Panc1 (cell line): ENCODE data around the gene GNAT1. TPM values are rescaled to one million over a fixed set of nuclear protein-coding genes. Genes with fewer than 3 reads are reported as not detected.
"Not testable (repeated sequence)": the region's sequence is repeated elsewhere in the genome, so short reads cannot be mapped to it uniquely, and the experiment has no call there.

ENCODE experiments used
- ATAC-seq: fragments of 200-7000 bp; cut with Tn5 transposase; 2 replicates; pipeline ENCODE4 v1.9.1; 2020; ENCODE audit warnings: mild to moderate bottlenecking, moderate library complexity
- BruUV-seq: library from RNA; stranded (reverse); fragments of 400-500 nt; replicated peaks from 2 replicates; lab custom pipeline; 2021; lab: Mats Ljungman, UMichigan
- CTCF ChIA-PET: fragments of 300-600 bp; sonication (Branson Sonifier 250); formaldehyde crosslinking; loops from one replicate; lab custom pipeline; 2022; ENCODE audit warnings: antibody characterized with exemption; lab: Charles Lee
- POLR2A ChIA-PET: fragments of 300-600 bp; sonication (Branson Sonifier 250); formaldehyde crosslinking; loops from one replicate; lab custom pipeline; 2022; ENCODE audit warnings: antibody characterized with exemption; lab: Charles Lee
- DNase-seq: peaks from one replicate; pipeline ENCODE4 v3.0.0-alpha.2; 2010; ENCODE audit warnings: low read depth, low spot score
- H3K27ac ChIP-seq: 2 replicates; pipeline ENCODE4 v1.5.1; 2011; ENCODE audit warnings: mild to moderate bottlenecking, low read length, inconsistent platforms
- H3K27me3 ChIP-seq: fragments of 200-500 bp; sonication (Bioruptor generic); 2 replicates; pipeline ENCODE4 v1.6.0; 2014; ENCODE audit warnings: low read length, inconsistent platforms; ENCODE audit not compliant: control insufficient read depth, insufficient read depth
- H3K36me3 ChIP-seq: fragments of 200-500 bp; sonication (Bioruptor generic); 2 replicates; pipeline ENCODE4 v1.5.1; 2014; ENCODE audit warnings: inconsistent platforms, mild to moderate bottlenecking, low read length, moderate library complexity; ENCODE audit not compliant: control insufficient read depth, insufficient read depth
- H3K4me1 ChIP-seq: 2 replicates; pipeline ENCODE4 v1.5.1; 2011; ENCODE audit warnings: inconsistent platforms, mild to moderate bottlenecking, low read length, moderate library complexity; ENCODE audit not compliant: control insufficient read depth, insufficient read depth
- H3K4me3 ChIP-seq, 2 experiments: 2 replicates each; pipeline ENCODE4 v1.5.1; 2011 to 2012; ENCODE audit warnings: low read depth in 2 of 2, low read length in 2 of 2, mild to moderate bottlenecking in 2 of 2, inconsistent platforms in 1 of 2, moderate library complexity in 1 of 2
- H3K9me3 ChIP-seq: fragments of 200-500 bp; sonication (Bioruptor generic); 2 replicates; pipeline ENCODE4 v1.5.1; 2014; ENCODE audit warnings: low read depth, mild to moderate bottlenecking, inconsistent platforms, low read length, moderate library complexity; ENCODE audit not compliant: control insufficient read depth, insufficient read depth
- CTCF ChIP-seq: fragments of 450-650 bp; IDR thresholded peaks from 2 replicates; pipeline ENCODE4 v1.5.1; 2017; ENCODE audit warnings: mild to moderate bottlenecking
- POLR2AphosphoS5 ChIP-seq: IDR thresholded peaks from 2 replicates; pipeline ENCODE4 v1.6.1; 2012; ENCODE audit warnings: mild to moderate bottlenecking, low read depth, low read length, moderate library complexity
- REST ChIP-seq, 2 experiments: IDR thresholded peaks; 2 replicates each; pipeline ENCODE4 v1.6.1; 2011 to 2012; ENCODE audit warnings: low read depth in 2 of 2, control low read depth in 1 of 2, low read length in 1 of 2, mild to moderate bottlenecking in 1 of 2, moderate library complexity in 1 of 2; ENCODE audit not compliant: insufficient read depth in 1 of 2
- SIN3A ChIP-seq: IDR thresholded peaks from 2 replicates; pipeline ENCODE4 v1.6.1; 2012; ENCODE audit warnings: low read depth, mild to moderate bottlenecking, low read length, moderate library complexity, borderline replicate concordance; ENCODE audit not compliant: insufficient read depth
- TCF7L2 ChIP-seq: IDR thresholded peaks from 2 replicates; pipeline ENCODE4 v1.6.1; 2011; ENCODE audit warnings: mild to moderate bottlenecking, low read depth, low read length, inconsistent platforms
- in situ Hi-C: cut with HindIII; loops from 2 replicates; pipeline ENCODE4 v1.10.0; 2016; ENCODE audit warnings: low sequenced_read_pairs, low pct_unique_long_range_greater_than_20kb
- intact Hi-C: fragments of 100-400 bp; cut with micrococcal nuclease; formaldehyde crosslinking; loops from one replicate; pipeline ENCODE4 v1.10.0; 2022; ENCODE audit not compliant: unreplicated experiment
- total RNA-seq: library from RNA; stranded (reverse); gene quantifications from one replicate; pipeline ENCODE4 v1.2.1, GENCODE V29; 2021; ENCODE audit not compliant: unreplicated experiment

The GNAT1 gene
- total RNA-seq, 1 experiment from 2014 or later, result not detected

- BruUV-seq, result no TSS peak
- Histone ChIP-seq H3K9me3 (no peaks in the 10 kb centered on the region), H3K36me3 (no peaks in the 10 kb centered on the region), H3K27me3 (no peaks in the 10 kb centered on the region), H3K4me1 (no peaks in the 10 kb centered on the region; the same call in 1 of the 2 replicates), H3K4me3 (no peak overlapping the region), H3K27ac (no peak overlapping the region)
- ChIA-PET CTCF (no interaction called here), POLR2A (interaction anchor here (0.6 to 1.0 kb wide), 2 partner anchors 14 to 1577 kb away, joined by 3 to 4 read pairs; no protein-coding TSS in a partner anchor)
- ATAC-seq (no peak), DNase-seq (no peak)
- intact Hi-C loops, result no loop called here
- no peak for TF ChIP-seq POLR2AphosphoS5
- TF ChIP-seq SIN3A, result no peak
- TF ChIP-seq TCF7L2, result no peak
- TF ChIP-seq CTCF, result no peak
- TF ChIP-seq REST (IDR thresholded peaks at IDR 0.05; ENCODE audit: insufficient read depth in 1 of 2, low read depth in 2 of 2, low read length in 1 of 2), result no peak
- in situ Hi-C loops, result no loop called here
These were observed 19.3 kb downstream of the GNAT1 start for GRCh38 chr3:50210510-50211367.

GRCh38 chr3:50211368-50211717 lies 19.9 kb downstream of the GNAT1 start:
- BruUV-seq, intact Hi-C loops, DNase-seq, H3K4me1 ChIP-seq, ATAC-seq, H3K27me3 ChIP-seq, H3K27ac ChIP-seq, in situ Hi-C loops, CTCF ChIA-PET, H3K36me3 ChIP-seq, H3K4me3 ChIP-seq, H3K9me3 ChIP-seq: not testable (repeated sequence)
- POLR2A ChIA-PET, result interaction anchor here (1.0 kb wide), 1 partner anchor 13 kb away, joined by 4 read pairs; no protein-coding TSS in a partner anchor

GRCh38 chr3:50211930-50212329 lies 20.5 kb downstream of the GNAT1 start:
- no peaks in the 10 kb centered on the region for H3K9me3 ChIP-seq
- DNase-seq (no peak), ATAC-seq (no peak)
- no peak overlapping the region for H3K4me3 ChIP-seq
- ChIA-PET POLR2A (no interaction called here), CTCF (no interaction called here)
- in situ Hi-C loops (no loop called here), intact Hi-C loops (no loop called here)
- no TSS peak for BruUV-seq
- no peaks in the 10 kb centered on the region for H3K36me3 ChIP-seq
- H3K27ac ChIP-seq, result 0 out of 2 replicates have a peak overlapping the region, but pooled peaks have one; percentile 29
- TF ChIP-seq SIN3A (no peak), TCF7L2 (no peak), POLR2AphosphoS5 (no peak), REST (IDR thresholded peaks at IDR 0.05; ENCODE audit: insufficient read depth in 1 of 2, low read depth in 2 of 2, low read length in 1 of 2) (no peak), CTCF (no peak)
- H3K27me3 ChIP-seq, result no peaks in the 10 kb centered on the region
- H3K4me1 ChIP-seq, result no peaks in the 10 kb centered on the region; the same call in 1 of the 2 replicates
